ENCODE data around the gene RBCK1. TPM values are rescaled to one million over a fixed set of nuclear protein-coding genes. Genes with fewer than 3 reads are reported as not detected.

Gene RBCK1
- polyA plus RNA-seq, 1 donor from 2014 or later, result 38.4 TPM

DNA sequence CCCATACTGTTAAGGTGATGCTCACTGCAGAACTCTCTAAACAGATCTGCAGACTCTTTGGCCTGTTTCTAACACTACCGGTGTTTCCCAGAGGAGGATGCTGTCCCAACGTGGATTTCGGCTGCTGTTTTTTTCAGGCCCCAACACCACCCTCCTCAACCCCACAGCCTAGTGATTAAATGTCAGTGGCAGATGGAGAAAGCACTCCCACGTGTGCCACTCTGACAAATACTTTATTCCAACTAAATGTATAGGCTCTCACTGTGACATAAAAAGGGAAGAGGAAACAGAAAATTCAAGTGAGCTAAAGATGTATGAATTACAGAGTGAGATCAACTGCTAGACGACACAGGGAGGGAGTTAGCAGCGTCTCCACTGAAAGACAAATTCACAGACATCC lies 50.7 kb downstream of the RBCK1 start:
- H3K27ac ChIP-seq (ENCODE audit: low read length), result no peak overlapping the region
- no peaks in the 10 kb centered on the region for H3K9me2 ChIP-seq (ENCODE audit: insufficient read depth, low read length)
- no peaks in the 10 kb centered on the region for H4K20me1 ChIP-seq (ENCODE audit: insufficient read depth)
- no peak overlapping the region for H3K9ac ChIP-seq (ENCODE audit: low read length)
- no peaks in the 10 kb centered on the region for H3K36me3 ChIP-seq (ENCODE audit: insufficient read depth, low read length)
- TF ChIP-seq POLR2AphosphoS5 (IDR thresholded peaks at IDR 0.05) (no peak), MXI1 (conservative IDR thresholded peaks at IDR 0.05; ENCODE audit: poor library complexity, severe bottlenecking) (no peak), SMC3 (conservative IDR thresholded peaks at IDR 0.05; ENCODE audit: poor library complexity) (no peak), EZH2 (IDR thresholded peaks at IDR 0.05; ENCODE audit: borderline replicate concordance, insufficient read depth, low read length, poor library complexity, severe bottlenecking) (no peak), EP300 (conservative IDR thresholded peaks at IDR 0.05; ENCODE audit: poor library complexity, severe bottlenecking) (no peak), RAD21 (conservative IDR thresholded peaks at IDR 0.05) (no peak), TAF1 (IDR thresholded peaks at IDR 0.05; ENCODE audit: low read depth) (no peak)
- TF ChIP-seq, protein P1, sequence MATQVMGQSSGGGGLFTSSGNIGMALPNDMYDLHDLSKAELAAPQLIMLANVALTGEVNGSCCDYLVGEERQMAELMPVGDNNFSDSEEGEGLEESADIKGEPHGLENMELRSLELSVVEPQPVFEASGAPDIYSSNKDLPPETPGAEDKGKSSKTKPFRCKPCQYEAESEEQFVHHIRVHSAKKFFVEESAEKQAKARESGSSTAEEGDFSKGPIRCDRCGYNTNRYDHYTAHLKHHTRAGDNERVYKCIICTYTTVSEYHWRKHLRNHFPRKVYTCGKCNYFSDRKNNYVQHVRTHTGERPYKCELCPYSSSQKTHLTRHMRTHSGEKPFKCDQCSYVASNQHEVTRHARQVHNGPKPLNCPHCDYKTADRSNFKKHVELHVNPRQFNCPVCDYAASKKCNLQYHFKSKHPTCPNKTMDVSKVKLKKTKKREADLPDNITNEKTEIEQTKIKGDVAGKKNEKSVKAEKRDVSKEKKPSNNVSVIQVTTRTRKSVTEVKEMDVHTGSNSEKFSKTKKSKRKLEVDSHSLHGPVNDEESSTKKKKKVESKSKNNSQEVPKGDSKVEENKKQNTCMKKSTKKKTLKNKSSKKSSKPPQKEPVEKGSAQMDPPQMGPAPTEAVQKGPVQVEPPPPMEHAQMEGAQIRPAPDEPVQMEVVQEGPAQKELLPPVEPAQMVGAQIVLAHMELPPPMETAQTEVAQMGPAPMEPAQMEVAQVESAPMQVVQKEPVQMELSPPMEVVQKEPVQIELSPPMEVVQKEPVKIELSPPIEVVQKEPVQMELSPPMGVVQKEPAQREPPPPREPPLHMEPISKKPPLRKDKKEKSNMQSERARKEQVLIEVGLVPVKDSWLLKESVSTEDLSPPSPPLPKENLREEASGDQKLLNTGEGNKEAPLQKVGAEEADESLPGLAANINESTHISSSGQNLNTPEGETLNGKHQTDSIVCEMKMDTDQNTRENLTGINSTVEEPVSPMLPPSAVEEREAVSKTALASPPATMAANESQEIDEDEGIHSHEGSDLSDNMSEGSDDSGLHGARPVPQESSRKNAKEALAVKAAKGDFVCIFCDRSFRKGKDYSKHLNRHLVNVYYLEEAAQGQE (IDR thresholded peaks at IDR 0.05; ENCODE audit: borderline replicate concordance), result no peak
- TF ChIP-seq, protein P2, sequence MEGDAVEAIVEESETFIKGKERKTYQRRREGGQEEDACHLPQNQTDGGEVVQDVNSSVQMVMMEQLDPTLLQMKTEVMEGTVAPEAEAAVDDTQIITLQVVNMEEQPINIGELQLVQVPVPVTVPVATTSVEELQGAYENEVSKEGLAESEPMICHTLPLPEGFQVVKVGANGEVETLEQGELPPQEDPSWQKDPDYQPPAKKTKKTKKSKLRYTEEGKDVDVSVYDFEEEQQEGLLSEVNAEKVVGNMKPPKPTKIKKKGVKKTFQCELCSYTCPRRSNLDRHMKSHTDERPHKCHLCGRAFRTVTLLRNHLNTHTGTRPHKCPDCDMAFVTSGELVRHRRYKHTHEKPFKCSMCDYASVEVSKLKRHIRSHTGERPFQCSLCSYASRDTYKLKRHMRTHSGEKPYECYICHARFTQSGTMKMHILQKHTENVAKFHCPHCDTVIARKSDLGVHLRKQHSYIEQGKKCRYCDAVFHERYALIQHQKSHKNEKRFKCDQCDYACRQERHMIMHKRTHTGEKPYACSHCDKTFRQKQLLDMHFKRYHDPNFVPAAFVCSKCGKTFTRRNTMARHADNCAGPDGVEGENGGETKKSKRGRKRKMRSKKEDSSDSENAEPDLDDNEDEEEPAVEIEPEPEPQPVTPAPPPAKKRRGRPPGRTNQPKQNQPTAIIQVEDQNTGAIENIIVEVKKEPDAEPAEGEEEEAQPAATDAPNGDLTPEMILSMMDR (IDR thresholded peaks at IDR 0.05; ENCODE audit: poor library complexity, severe bottlenecking), result no peak
- peaks cover 43% of the 10 kb centered on the region for H3K79me2 ChIP-seq (replicated peaks; ENCODE audit: insufficient read depth, low read length)
- H3K9me3 ChIP-seq (ENCODE audit: low read length), result no peaks in the 10 kb centered on the region
- H2AFZ ChIP-seq (ENCODE audit: low read depth, low read length), result no peak overlapping the region
- no peak overlapping the region for H3K4me2 ChIP-seq (ENCODE audit: low read length)
- no peak overlapping the region for H3K4me3 ChIP-seq (ENCODE audit: low read length)
- H3K27me3 ChIP-seq (ENCODE audit: insufficient read depth, low read depth, low read length), result no peaks in the 10 kb centered on the region
- H3F3A ChIP-seq (ENCODE audit: insufficient read depth, low read length, poor library complexity, severe bottlenecking), result no peaks in the 10 kb centered on the region

DNA sequence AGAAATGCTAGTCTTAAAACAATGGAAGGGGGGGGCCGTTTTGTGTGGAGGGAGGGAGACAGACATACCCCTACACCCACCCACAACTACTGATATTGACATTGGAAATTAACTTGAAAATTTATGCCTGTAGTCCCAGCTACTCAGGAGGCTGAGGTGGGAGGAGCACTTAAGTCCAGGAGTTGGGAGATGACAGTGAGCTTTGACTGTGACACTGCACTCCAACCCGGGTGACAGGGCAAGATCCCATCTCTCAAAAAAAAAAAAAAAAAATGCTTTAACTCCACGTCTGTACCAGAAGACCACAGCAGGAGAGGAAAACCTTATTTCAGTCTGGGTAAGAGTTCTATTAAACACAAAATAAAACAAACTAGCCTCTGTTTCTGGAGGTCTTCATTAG lies 52.1 kb downstream of the RBCK1 start:
- Histone ChIP-seq H3K9me2 (ENCODE audit: insufficient read depth, low read length) (no peaks in the 10 kb centered on the region), H3F3A (ENCODE audit: insufficient read depth, low read length, poor library complexity, severe bottlenecking) (no peaks in the 10 kb centered on the region), H3K9me3 (ENCODE audit: low read length) (no peaks in the 10 kb centered on the region), H3K27ac (ENCODE audit: low read length) (no peak overlapping the region), H4K20me1 (ENCODE audit: insufficient read depth) (no peaks in the 10 kb centered on the region), H3K4me3 (ENCODE audit: low read length) (peak overlapping the region; percentile 95), H3K36me3 (ENCODE audit: insufficient read depth, low read length) (no peaks in the 10 kb centered on the region), H3K9ac (ENCODE audit: low read length) (no peak overlapping the region), H2AFZ (ENCODE audit: low read depth, low read length) (no peak overlapping the region), H3K27me3 (ENCODE audit: insufficient read depth, low read depth, low read length) (no peaks in the 10 kb centered on the region), H3K4me2 (ENCODE audit: low read length) (peak overlapping the region; percentile 58), H3K79me2 (replicated peaks; ENCODE audit: insufficient read depth, low read length) (peaks cover 39% of the 10 kb centered on the region)
- TF ChIP-seq POLR2AphosphoS5 (IDR thresholded peaks at IDR 0.05), result no peak
- TF ChIP-seq, protein P1 (IDR thresholded peaks at IDR 0.05; ENCODE audit: borderline replicate concordance), result no peak

Data from neural cell (in vitro differentiated cells).